VCaP (cell line): ENCODE data around the gene SP9.

Experiments
- H3K27ac ChIP-seq: fragments of 450-650 bp; 2 replicates; pipeline ENCODE4 v1.5.1; 2017
- TF ChIP-seq, protein P1 (sequence below): fragments of 450-650 bp; conservative IDR thresholded peaks from 2 replicates; pipeline ENCODE4 v1.5.1; 2017; ENCODE audit warnings: mild to moderate bottlenecking, moderate library complexity

SP9 gene

DNA sequence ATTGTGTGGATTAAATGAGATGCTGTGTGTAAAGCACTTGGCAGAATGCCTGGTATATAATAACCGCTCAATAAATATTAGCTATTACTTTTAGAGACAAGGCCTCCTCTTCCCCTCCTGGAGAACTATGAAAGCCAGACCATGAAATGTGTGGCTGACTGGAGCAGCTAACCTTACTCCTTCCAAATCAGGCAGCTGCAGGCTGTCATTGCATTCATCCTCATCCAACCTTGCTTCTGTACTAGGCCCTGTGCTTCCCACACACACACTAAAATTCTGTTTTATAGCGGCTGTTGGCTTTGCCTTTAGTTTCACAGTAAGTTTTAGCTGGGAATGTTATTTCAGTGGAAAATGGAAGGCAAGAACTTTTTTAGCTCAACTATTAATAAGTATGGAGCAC, 10.2 kb upstream of the SP9 start:
- TF ChIP-seq, protein P1, sequence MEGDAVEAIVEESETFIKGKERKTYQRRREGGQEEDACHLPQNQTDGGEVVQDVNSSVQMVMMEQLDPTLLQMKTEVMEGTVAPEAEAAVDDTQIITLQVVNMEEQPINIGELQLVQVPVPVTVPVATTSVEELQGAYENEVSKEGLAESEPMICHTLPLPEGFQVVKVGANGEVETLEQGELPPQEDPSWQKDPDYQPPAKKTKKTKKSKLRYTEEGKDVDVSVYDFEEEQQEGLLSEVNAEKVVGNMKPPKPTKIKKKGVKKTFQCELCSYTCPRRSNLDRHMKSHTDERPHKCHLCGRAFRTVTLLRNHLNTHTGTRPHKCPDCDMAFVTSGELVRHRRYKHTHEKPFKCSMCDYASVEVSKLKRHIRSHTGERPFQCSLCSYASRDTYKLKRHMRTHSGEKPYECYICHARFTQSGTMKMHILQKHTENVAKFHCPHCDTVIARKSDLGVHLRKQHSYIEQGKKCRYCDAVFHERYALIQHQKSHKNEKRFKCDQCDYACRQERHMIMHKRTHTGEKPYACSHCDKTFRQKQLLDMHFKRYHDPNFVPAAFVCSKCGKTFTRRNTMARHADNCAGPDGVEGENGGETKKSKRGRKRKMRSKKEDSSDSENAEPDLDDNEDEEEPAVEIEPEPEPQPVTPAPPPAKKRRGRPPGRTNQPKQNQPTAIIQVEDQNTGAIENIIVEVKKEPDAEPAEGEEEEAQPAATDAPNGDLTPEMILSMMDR, result no peak
- no peak overlapping the region for H3K27ac ChIP-seq

DNA sequence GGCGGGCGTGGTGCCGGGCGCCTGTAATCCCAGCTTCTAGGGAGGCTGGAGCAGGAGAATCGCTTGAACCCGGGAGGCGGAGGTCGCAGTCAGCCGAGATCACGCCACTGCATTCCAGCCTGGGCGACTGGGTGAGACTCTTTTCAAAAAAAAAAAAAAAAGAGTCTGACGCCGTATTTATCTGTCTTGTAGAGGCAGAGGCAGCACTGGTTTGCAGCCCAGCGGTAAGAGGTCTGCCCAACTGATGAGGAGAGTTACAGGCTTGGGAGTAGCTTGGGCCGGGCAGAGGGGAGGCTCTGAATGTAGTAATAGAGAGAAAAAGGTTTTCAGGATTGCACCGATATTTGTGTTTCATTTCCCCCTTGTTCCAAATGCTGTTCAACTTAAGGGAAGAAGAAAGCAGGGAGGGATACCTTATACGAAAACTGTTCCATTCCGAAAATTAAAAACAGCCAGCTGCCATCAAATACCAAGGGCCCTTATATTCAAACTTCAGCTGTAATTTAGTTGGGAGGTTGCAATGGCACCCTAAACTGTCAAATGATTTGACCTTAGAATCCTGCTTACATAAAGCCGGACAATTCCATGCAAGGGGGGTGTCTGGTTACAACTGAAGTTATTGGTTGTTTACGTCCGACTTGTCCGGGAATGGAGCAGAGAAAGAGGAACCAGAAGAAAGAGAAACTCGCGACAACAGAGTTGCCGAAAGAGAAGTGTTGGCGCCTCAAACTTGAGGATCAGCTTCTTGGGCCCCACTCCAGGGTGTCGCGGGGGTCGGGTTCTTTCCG, 9.2 kb upstream of the SP9 start:
- TF ChIP-seq, protein P1, result no peak
- no peak overlapping the region for H3K27ac ChIP-seq

- TF ChIP-seq, protein P1, result no peak
- no peak overlapping the region for H3K27ac ChIP-seq
These were observed 8.4 kb upstream of the SP9 start for GRCh38 chr2:174326161-174327020.

DNA sequence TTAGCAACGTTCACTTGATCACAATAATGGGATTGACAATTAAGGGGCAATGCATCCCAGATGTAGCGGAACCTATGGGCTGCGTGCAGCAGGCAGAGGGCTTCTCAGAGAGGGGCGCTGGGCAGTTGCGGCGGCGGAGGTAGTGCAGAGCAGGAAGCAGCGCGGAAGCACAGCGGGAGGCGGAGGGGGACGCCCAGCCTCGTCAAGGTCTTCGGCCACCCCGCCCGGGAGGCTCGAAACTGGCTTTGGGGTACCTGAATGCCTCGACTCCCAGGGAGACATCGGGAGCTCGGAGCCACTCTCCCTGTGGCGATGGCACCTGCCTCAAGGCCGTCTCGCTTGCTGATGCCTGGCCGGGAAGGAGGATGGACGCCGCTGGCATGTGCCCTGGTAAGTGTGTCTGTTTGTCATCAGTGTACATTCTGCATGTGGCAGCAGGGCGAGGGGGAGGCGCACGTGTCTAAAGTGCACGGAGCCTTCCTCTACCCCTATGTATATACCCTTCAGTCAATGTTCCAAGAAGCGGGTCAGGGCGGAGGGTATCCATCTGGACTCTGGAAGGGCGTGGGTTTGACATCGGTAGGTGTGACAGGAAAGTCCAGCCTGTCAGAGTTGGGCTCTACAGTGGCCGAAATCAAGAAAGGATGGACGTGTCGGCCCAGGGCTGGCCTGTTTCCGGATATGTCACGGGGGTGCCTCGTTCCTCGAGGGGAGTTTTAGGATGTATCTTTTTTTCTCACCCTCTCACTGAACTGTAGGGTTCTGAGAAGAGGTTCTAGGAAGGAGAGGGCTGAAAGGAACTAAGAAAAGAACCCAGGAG, 7.5 kb upstream of the SP9 start:
- H3K27ac ChIP-seq, result no peak overlapping the region
- TF ChIP-seq, protein P1, result no peak

DNA sequence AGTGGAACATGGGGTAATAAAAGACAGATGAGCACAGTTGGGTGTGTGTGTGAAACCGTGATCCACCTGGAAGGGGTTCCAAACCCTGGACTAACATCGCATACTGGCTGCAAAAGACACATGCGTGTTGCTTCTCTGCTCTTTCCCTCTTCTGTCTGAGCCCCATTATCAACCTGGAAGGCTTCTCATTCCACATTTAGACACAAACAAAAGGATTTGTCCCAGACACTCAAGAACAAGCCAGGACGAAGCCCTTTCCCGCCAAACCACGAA, 7.0 kb upstream of the SP9 start:
- no peak overlapping the region for H3K27ac ChIP-seq
- TF ChIP-seq, protein P1, result no peak

GRCh38 chr2:174328114-174328960, 6.4 kb upstream of the SP9 start:
- H3K27ac ChIP-seq, result no peak overlapping the region
- TF ChIP-seq, protein P1, result no peak
